ENCODE measurements around the gene RALGAPA2. TPM values are rescaled to one million over a fixed set of nuclear protein-coding genes. Genes with fewer than 3 reads are reported as not detected.
A peak's percentile ranks its signal among the peaks of the same experiment; 100 is the strongest.

Gene RALGAPA2
- total RNA-seq, 2 donors from 2014 or later: 38.5 to 39.2 TPM

- peaks cover 34% of the 10 kb centered on the region for H3K36me3 Mint-ChIP-seq
- DNase-seq (ENCODE audit: low spot score): no peak
- H3K9me3 Mint-ChIP-seq: no peaks in the 10 kb centered on the region
- peak; percentile 89 to 91 for ATAC-seq
- H3K4me1 Mint-ChIP-seq (ENCODE audit: low read depth in 2 of 2): peaks cover 0 to 6% of the 10 kb centered on the region in 2 donors
- H3K27me3 Mint-ChIP-seq: no peaks in the 10 kb centered on the region
- peak overlapping the region; percentile 19 for H3K4me3 Mint-ChIP-seq
- peak overlapping the region; percentile 14 to 28 for H3K27ac Mint-ChIP-seq
Observed at GRCh38 chr20:20505554-20505953, 206.9 kb downstream of the RALGAPA2 start.

- Mint-ChIP-seq H3K4me3 (peak overlapping the region; percentile 32), H3K36me3 (peaks cover 34% of the 10 kb centered on the region), H3K4me1 (ENCODE audit: low read depth in 2 of 2) (peaks cover 0 to 6% of the 10 kb centered on the region in 2 donors), H3K9me3 (no peaks in the 10 kb centered on the region), H3K27ac (peak overlapping the region in 1 of 2 donors; percentile 28), H3K27me3 (no peaks in the 10 kb centered on the region)
- no peak for DNase-seq (ENCODE audit: low spot score)
- ATAC-seq: peak in 1 of 2 donors; percentile 60
Observed at GRCh38 chr20:20503777-20504530, 208.5 kb downstream of the RALGAPA2 start.

DNA sequence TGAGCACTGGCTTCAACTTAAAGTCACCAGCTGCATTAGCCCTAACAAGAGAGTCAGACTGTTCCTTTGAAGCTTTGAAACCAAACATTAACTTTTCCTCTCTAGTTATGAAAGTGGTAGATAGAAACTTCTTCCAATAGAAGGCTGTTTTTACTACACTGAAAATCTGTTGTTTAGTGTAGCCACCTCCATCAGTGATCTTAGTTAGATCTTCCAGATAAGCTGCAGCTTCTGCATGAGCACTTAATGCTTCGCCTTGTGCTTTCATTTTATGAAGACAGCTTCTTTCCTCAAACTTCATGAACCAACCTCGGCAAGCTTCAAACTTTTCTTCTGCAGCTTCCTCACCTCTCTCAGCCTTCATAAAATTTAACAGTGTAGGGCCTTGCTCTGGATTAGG lies 211.3 kb downstream of the RALGAPA2 start:
- Mint-ChIP-seq H3K27me3 (no peaks in the 10 kb centered on the region), H3K9me3 (no peaks in the 10 kb centered on the region), H3K4me3 (no peak overlapping the region), H3K36me3 (peaks cover 26% of the 10 kb centered on the region), H3K27ac (no peak overlapping the region), H3K4me1 (ENCODE audit: low read depth in 2 of 2) (peaks cover 0 to 3% of the 10 kb centered on the region in 2 donors)
- no peak for ATAC-seq
- no peak for DNase-seq (ENCODE audit: low spot score)

DNA sequence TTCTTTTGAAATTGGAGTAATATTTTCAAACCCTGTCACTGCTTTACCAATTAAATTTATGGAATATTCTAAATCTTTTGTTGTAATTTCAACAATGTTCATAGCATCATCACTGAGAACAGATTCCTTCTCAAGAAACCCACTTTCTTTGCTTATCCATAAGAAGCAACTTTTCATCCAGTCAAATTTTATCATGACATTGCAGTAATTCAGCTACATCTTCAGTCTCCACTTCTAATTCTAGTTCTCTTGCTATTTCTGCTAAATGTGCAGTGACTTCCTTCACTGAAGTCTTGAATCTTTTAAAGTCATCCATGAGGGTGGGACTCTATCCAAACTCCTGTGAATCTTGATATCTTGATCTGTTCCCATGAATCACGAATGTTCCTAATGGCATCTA lies 212.1 kb downstream of the RALGAPA2 start:
- H3K9me3 Mint-ChIP-seq: no peaks in the 10 kb centered on the region
- peaks cover 30% of the 10 kb centered on the region for H3K36me3 Mint-ChIP-seq
- H3K4me1 Mint-ChIP-seq (ENCODE audit: low read depth in 2 of 2): no peaks in the 10 kb centered on the region
- ATAC-seq: no peak
- DNase-seq (ENCODE audit: low spot score): no peak
- no peak overlapping the region for H3K27ac Mint-ChIP-seq
- H3K4me3 Mint-ChIP-seq: no peak overlapping the region
- no peaks in the 10 kb centered on the region for H3K27me3 Mint-ChIP-seq

DNA sequence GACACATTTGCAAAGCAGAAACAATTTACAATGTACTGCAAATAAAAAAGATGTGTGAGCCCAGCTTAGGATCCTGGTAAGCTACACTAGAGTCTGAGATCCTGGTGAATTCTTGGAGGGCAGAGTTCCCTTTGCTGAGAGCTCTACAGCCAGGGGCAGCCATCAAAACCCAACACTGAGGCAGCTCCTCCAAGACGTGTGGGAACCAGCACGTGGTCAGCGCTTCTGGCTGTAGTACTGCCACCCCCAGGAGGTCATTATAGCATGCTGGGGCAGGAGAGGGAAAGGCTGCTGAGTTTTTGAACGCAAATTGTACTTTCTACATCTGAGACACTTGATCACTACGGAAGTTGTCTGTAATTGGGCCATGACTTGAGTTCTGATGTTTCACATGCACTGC lies 213.0 kb downstream of the RALGAPA2 start:
- H3K27me3 Mint-ChIP-seq: no peaks in the 10 kb centered on the region
- H3K4me1 Mint-ChIP-seq (ENCODE audit: low read depth in 2 of 2): no peaks in the 10 kb centered on the region
- no peak overlapping the region for H3K4me3 Mint-ChIP-seq
- H3K27ac Mint-ChIP-seq: no peak overlapping the region
- no peaks in the 10 kb centered on the region for H3K9me3 Mint-ChIP-seq
- H3K36me3 Mint-ChIP-seq: peaks cover 26% of the 10 kb centered on the region
- ATAC-seq: no peak
- DNase-seq (ENCODE audit: low spot score): no peak

DNA sequence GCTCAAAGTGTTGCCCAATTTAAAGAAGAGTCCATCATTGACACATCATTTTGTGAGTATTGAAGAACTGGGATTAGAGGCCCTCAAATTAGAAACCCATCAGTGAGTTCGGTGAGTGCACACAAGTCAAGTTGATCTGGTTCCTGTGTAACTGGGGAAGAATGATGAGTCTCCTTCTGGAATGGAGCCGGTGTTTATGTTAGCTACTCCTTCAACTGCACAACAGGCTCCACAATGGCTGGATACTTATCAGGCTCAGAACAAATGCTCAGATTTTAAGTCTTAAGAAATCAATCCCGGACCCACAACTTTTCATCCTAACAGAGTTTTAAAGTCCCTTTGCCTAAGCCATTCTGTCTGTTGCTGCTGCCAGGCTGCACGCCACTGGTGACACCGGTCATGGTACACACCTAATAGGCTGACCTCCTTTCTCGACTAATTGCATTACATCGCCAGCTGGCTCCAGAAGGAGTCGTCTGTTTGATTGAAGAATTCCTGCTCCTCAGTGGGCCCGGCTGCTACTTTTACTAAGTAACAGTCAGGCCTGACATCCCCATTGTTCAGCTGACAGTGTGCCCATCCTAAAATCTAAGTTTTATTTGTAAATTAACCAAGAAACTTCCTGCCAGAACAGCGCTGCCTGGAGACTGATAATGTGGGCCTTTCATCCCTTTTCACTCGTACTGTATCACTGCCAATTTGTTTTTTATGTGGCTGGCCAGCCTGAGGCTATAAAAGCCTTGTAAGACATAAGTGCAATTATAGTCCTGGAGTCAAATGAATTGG lies 214.2 kb downstream of the RALGAPA2 start:
- no peaks in the 10 kb centered on the region for H3K27me3 Mint-ChIP-seq
- H3K36me3 Mint-ChIP-seq: peaks cover 26% of the 10 kb centered on the region
- no peaks in the 10 kb centered on the region for H3K9me3 Mint-ChIP-seq
- H3K4me1 Mint-ChIP-seq (ENCODE audit: low read depth in 2 of 2): no peaks in the 10 kb centered on the region
- no peak overlapping the region for H3K27ac Mint-ChIP-seq
- no peak overlapping the region for H3K4me3 Mint-ChIP-seq
- DNase-seq (ENCODE audit: low spot score) (no peak), ATAC-seq (no peak)

DNA sequence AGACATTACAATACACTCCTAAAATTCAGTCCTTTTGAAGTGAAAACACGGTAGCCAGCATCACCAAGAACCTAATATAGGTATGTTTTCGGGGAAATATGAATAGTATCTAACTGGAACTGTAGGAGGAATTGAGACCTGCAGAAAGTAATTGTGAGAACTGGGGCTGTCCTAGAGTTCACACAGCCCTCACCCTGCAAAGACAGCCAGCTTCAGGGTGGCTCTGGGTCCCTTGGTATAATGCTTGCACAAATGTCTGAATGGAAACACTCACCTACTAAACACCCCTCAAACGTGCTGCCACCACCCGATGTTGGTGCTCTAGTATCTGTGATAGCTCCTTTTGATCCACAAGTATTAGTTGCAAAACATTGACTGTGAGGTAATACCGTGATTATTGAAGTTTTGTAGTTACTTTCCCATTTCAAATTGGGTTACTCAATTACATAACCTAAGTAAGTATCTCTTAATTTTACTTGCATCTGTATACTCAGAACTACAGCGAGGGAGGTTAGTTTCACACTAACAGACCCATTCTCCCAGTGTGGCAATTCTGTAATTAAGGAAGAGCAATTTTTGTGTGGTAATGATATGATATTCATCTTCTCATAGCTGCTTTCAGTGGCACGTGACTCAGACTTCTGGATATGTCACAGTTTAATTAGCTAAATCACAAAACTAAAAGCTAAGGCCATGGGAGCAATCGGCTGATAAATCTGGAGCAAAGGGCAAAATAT lies 215.0 kb downstream of the RALGAPA2 start:
- ATAC-seq (peak in 1 of 2 donors; percentile 56), DNase-seq (ENCODE audit: low spot score) (no peak)
- peak overlapping the region; percentile 0 for H3K4me3 Mint-ChIP-seq
- H3K27me3 Mint-ChIP-seq: no peaks in the 10 kb centered on the region
- no peak overlapping the region for H3K27ac Mint-ChIP-seq
- peaks cover 26% of the 10 kb centered on the region for H3K36me3 Mint-ChIP-seq
- no peaks in the 10 kb centered on the region for H3K9me3 Mint-ChIP-seq
- H3K4me1 Mint-ChIP-seq (ENCODE audit: low read depth in 2 of 2): no peaks in the 10 kb centered on the region

GRCh38 chr20:20495729-20496503 lies 216.5 kb downstream of the RALGAPA2 start:
- peaks cover 14% of the 10 kb centered on the region for H3K36me3 Mint-ChIP-seq
- no peaks in the 10 kb centered on the region for H3K9me3 Mint-ChIP-seq
- H3K27ac Mint-ChIP-seq: no peak overlapping the region
- ATAC-seq (no peak), DNase-seq (ENCODE audit: low spot score) (no peak)
- H3K27me3 Mint-ChIP-seq: no peaks in the 10 kb centered on the region
- no peak overlapping the region for H3K4me3 Mint-ChIP-seq
- no peaks in the 10 kb centered on the region for H3K4me1 Mint-ChIP-seq (ENCODE audit: low read depth in 2 of 2)

DNA sequence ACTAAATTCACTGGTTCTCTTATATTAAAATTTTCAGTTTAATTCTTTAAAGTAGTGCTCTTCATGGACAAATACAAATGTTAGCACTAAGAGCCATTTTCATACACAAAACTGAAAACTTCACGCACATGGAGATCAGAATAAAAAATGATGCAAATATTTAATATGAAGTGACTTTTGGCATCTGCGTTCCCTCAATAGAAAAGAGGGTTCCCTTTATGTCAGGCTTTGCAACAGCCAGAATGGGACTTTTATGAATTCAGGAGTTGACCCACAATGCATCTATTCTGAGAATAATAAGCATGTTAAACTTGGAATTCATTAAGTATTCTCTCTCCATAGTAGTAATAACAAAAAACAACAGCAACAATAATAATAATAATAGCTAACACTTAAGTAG lies 218.7 kb downstream of the RALGAPA2 start:
- ATAC-seq: no peak
- no peak for DNase-seq (ENCODE audit: low spot score)
- Mint-ChIP-seq H3K9me3 (no peaks in the 10 kb centered on the region), H3K27me3 (no peaks in the 10 kb centered on the region), H3K4me3 (no peak overlapping the region), H3K27ac (no peak overlapping the region), H3K4me1 (ENCODE audit: low read depth in 2 of 2) (peaks cover 0 to 5% of the 10 kb centered on the region in 2 donors), H3K36me3 (peaks cover 13% of the 10 kb centered on the region)

GRCh38 chr20:20492521-20493332 lies 219.7 kb downstream of the RALGAPA2 start:
- no peak overlapping the region for H3K27ac Mint-ChIP-seq
- no peak overlapping the region for H3K4me3 Mint-ChIP-seq
- H3K36me3 Mint-ChIP-seq: peaks cover 19% of the 10 kb centered on the region
- no peak for ATAC-seq
- H3K4me1 Mint-ChIP-seq (ENCODE audit: low read depth in 2 of 2): peaks cover 0 to 5% of the 10 kb centered on the region in 2 donors
- no peaks in the 10 kb centered on the region for H3K9me3 Mint-ChIP-seq
- DNase-seq (ENCODE audit: low spot score): no peak
- no peaks in the 10 kb centered on the region for H3K27me3 Mint-ChIP-seq

- Mint-ChIP-seq H3K9me3 (no peaks in the 10 kb centered on the region), H3K27me3 (no peaks in the 10 kb centered on the region), H3K4me3 (no peak overlapping the region), H3K36me3 (peaks cover 23% of the 10 kb centered on the region), H3K4me1 (ENCODE audit: low read depth in 2 of 2) (peaks cover 0 to 5% of the 10 kb centered on the region in 2 donors), H3K27ac (peak overlapping the region in 1 of 2 donors; percentile 26)
- DNase-seq (ENCODE audit: low spot score) (no peak), ATAC-seq (no peak)
Observed at GRCh38 chr20:20491784-20492264, 220.6 kb downstream of the RALGAPA2 start.

GRCh38 chr20:20491110-20491783 lies 221.2 kb downstream of the RALGAPA2 start:
- DNase-seq (ENCODE audit: low spot score) (no peak), ATAC-seq (no peak)
- no peaks in the 10 kb centered on the region for H3K27me3 Mint-ChIP-seq
- H3K9me3 Mint-ChIP-seq: no peaks in the 10 kb centered on the region
- H3K4me1 Mint-ChIP-seq (ENCODE audit: low read depth in 2 of 2): peaks cover 0 to 5% of the 10 kb centered on the region in 2 donors
- H3K27ac Mint-ChIP-seq: peak overlapping the region in 1 of 2 donors; percentile 26
- H3K36me3 Mint-ChIP-seq: peaks cover 28% of the 10 kb centered on the region
- no peak overlapping the region for H3K4me3 Mint-ChIP-seq

All from natural killer cell treated with Interleukin-12 subunit alpha and Interleukin-12 subunit beta and Interleukin-15 and Interleukin-18, amount 100 ng/mL, for 72 hours (primary cell).